Effector memory CD8-positive, alpha-beta T cell (primary cell): Measurements from ENCODE around the gene ST8SIA6.

ENCODE experiments used
- ATAC-seq: fragments of 150-1000 bp; cut with Tn5 transposase; replicated peaks from 2 replicates; pipeline ENCODE4 v1.10.0; 2021; ENCODE audit warnings: mild to moderate bottlenecking, moderate library complexity
- DNase-seq, 3 experiments: peaks; one replicate each; pipeline ENCODE4 v3.0.0; 2021
- H3K27ac Mint-ChIP-seq, 2 donors: one replicate each; pipeline ENCODE4 v1.8.0; 2022; ENCODE audit warnings: mild to moderate bottlenecking in 2 of 2, mixed read lengths in 2 of 2, moderate library complexity in 2 of 2
- H3K27me3 Mint-ChIP-seq, 2 donors: one replicate each; pipeline ENCODE4 v1.8.0; 2022; ENCODE audit warnings: mixed read lengths in 2 of 2
- H3K36me3 Mint-ChIP-seq: one replicate; pipeline ENCODE4 v1.8.0; 2022; ENCODE audit warnings: mild to moderate bottlenecking, moderate library complexity, mixed read lengths; ENCODE audit not compliant: insufficient read depth
- H3K4me1 Mint-ChIP-seq, 2 donors: one replicate each; pipeline ENCODE4 v1.8.0; 2022; ENCODE audit warnings: low read depth in 2 of 2, mixed read lengths in 2 of 2
- H3K4me3 Mint-ChIP-seq, 2 donors: one replicate each; pipeline ENCODE4 v1.8.0; 2022; ENCODE audit warnings: mild to moderate bottlenecking in 2 of 2, mixed read lengths in 2 of 2, moderate library complexity in 2 of 2
- H3K9me3 Mint-ChIP-seq, 2 donors: one replicate each; pipeline ENCODE4 v1.8.0; 2022; ENCODE audit warnings: mixed read lengths in 2 of 2

Gene ST8SIA6

GRCh38 chr10:17383801-17384555 is 70.4 kb downstream of the ST8SIA6 start:
- H3K27me3 Mint-ChIP-seq, result no peaks in the 10 kb centered on the region
- peaks cover 0 to under 1% of the 10 kb centered on the region in 2 donors for H3K4me1 Mint-ChIP-seq
- ATAC-seq (no peak), DNase-seq (no peak)
- H3K27ac Mint-ChIP-seq, result no peak overlapping the region
- no peak overlapping the region for H3K4me3 Mint-ChIP-seq
- H3K36me3 Mint-ChIP-seq, result peaks cover 5% of the 10 kb centered on the region
- no peaks in the 10 kb centered on the region for H3K9me3 Mint-ChIP-seq

DNA sequence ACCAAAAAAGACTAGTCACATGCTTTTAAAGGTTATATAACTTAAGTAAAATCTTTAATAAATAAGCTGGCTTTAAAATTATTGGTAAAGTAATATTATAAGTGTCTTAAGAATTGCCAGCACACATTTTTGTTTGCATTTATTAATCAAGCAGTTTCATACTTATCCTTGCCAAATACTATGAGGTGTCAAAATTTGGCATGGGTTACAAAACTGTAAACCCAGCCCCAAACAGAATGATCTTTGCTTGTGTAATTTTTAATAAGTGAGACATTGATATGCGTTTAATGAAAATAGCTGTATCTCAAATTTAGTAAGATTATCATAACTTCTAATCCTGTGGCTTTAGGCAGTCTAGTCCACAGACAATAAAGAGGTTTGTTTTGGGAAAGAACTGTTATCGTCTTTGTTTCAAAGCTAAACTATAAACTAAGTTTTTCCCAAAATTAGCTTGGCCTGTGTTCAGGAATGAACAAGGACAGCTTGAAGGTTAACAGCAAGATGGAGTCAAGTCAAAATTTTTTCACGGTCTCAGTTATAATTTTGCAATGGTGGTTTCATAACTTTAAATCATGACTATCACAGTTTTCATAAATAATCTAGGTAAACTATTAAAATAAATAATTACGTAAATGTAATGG is 72.8 kb downstream of the ST8SIA6 start:
- Mint-ChIP-seq H3K4me1 (no peaks in the 10 kb centered on the region), H3K9me3 (no peaks in the 10 kb centered on the region), H3K4me3 (no peak overlapping the region), H3K27ac (no peak overlapping the region), H3K27me3 (no peaks in the 10 kb centered on the region), H3K36me3 (peaks cover 5% of the 10 kb centered on the region)
- DNase-seq, result no peak
- ATAC-seq, result no peak

- no peaks in the 10 kb centered on the region for H3K9me3 Mint-ChIP-seq
- DNase-seq (no peak), ATAC-seq (no peak)
- H3K27ac Mint-ChIP-seq, result no peak overlapping the region
- no peak overlapping the region for H3K4me3 Mint-ChIP-seq
- no peaks in the 10 kb centered on the region for H3K27me3 Mint-ChIP-seq
- peaks cover 5% of the 10 kb centered on the region for H3K36me3 Mint-ChIP-seq
- H3K4me1 Mint-ChIP-seq, result no peaks in the 10 kb centered on the region
Observed at GRCh38 chr10:17380888-17381287, 73.5 kb downstream of the ST8SIA6 start.

DNA sequence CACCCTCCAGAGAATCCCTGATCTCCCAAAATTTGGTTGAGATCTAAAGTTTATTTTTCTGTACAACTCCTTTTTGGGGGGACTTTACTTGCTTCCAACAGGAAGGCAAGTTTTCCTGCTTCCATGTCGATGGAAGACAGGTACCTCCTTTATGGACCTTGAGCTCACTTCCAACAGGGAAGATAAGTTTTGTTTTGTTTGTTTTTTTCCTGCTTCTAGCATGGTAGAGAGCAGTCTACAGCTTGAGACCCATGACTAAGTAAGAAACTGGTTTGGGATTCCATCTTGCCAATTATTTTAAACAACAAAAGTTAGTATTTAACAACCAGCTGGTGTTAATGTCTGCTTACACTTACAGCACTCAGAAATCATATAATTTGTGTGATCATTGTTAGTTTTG is 74.4 kb downstream of the ST8SIA6 start:
- Mint-ChIP-seq H3K9me3 (no peaks in the 10 kb centered on the region), H3K36me3 (peaks cover 3% of the 10 kb centered on the region), H3K4me1 (no peaks in the 10 kb centered on the region), H3K27ac (no peak overlapping the region), H3K4me3 (no peak overlapping the region), H3K27me3 (no peaks in the 10 kb centered on the region)
- ATAC-seq (no peak), DNase-seq (no peak)

GRCh38 chr10:17379151-17379690 is 75.2 kb downstream of the ST8SIA6 start:
- Mint-ChIP-seq H3K27ac (no peak overlapping the region), H3K4me3 (no peak overlapping the region), H3K36me3 (peaks cover 3% of the 10 kb centered on the region), H3K9me3 (no peaks in the 10 kb centered on the region), H3K4me1 (no peaks in the 10 kb centered on the region), H3K27me3 (no peaks in the 10 kb centered on the region)
- no peak for ATAC-seq
- no peak for DNase-seq

DNA sequence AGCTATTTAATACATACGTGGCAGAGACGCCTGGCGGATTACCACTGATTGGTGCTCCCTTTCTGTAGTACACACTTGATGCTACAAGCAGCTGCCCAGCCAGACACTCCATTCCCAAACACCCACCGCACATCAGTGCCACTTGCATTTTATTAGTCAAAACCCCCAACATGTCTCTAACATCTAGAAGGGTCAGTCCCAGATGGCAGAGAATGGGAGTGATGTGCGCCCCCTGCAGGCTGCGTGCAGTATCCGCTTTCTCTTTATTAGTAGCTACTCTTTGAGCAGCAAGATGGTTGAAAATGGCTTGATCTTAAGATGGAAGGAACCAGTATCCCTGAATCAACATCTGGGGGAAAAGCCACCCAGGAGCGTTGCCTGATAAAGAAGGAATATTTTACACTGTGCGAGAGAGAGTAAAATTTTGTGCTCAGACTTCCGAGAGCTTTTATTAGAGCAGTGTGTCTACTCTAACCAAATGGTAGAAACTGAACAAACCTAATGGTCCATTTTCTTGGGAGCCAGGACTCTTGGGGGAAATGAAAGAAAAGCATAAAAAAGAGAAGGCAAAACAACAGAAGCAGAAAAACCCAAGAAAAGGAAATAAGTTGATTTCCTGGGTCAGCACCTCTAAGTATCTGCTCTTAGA is 78.3 kb downstream of the ST8SIA6 start:
- no peaks in the 10 kb centered on the region for H3K9me3 Mint-ChIP-seq
- H3K4me1 Mint-ChIP-seq, result no peaks in the 10 kb centered on the region
- peaks cover 1% of the 10 kb centered on the region for H3K36me3 Mint-ChIP-seq
- DNase-seq, result no peak
- peaks cover 0 to 5% of the 10 kb centered on the region in 2 donors for H3K27me3 Mint-ChIP-seq
- H3K4me3 Mint-ChIP-seq, result no peak overlapping the region
- H3K27ac Mint-ChIP-seq, result no peak overlapping the region
- no peak for ATAC-seq

DNA sequence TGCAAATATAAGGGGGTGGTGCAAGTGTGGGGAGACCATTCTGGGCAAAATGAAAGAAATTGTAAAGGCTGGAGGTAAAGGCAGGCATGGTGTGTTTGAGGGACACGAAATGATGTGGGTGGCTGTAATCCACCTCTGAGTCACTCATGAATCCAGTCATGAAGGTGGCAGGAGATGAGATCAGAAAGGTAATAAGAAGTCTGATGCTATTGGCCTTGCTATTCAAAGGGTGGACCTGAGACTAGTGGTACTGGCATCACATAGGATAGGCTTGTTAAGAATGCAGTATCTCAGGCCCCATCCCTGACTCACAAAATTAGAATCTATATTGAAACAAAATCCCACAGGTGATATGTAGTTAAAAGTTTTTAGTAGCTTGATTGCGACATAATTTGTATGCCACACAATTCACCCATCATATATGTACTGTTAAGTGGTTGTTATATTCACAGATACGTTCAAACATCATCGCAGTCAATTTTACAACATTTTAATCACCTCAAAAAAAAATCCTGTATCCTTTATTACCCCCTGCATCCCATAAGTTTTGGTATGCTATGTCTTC is 85.6 kb downstream of the ST8SIA6 start:
- ATAC-seq (no peak), DNase-seq (no peak)
- Mint-ChIP-seq H3K36me3 (no peaks in the 10 kb centered on the region), H3K27me3 (peaks cover 0 to 9% of the 10 kb centered on the region in 2 donors), H3K27ac (no peak overlapping the region), H3K4me3 (no peak overlapping the region), H3K9me3 (peaks cover 0 to 3% of the 10 kb centered on the region in 2 donors), H3K4me1 (no peaks in the 10 kb centered on the region)

GRCh38 chr10:17366705-17367104 is 87.7 kb downstream of the ST8SIA6 start:
- ATAC-seq, result no peak
- Mint-ChIP-seq H3K4me3 (no peak overlapping the region), H3K36me3 (no peaks in the 10 kb centered on the region), H3K27me3 (peaks cover 0 to 9% of the 10 kb centered on the region in 2 donors), H3K27ac (no peak overlapping the region), H3K4me1 (no peaks in the 10 kb centered on the region), H3K9me3 (peaks cover 0 to 3% of the 10 kb centered on the region in 2 donors)
- no peak for DNase-seq

DNA sequence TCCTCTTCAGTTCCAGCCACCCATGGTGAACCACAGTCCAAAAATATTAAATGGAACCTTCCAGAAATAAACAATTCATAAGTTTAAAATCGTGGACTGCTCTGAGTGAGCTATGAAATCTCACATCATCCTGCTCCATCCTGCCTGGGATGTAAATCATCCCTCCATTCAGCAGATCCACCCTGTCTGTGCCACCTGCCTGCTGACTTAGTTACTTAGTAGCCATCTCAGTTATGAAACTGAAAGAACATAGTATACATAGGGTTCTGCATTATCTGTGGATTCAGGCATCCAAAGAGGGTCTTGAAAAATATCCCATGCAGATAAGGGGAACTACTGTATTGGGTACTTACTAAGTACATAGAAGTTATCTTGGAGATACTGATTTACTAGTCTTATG is 89.0 kb downstream of the ST8SIA6 start:
- no peaks in the 10 kb centered on the region for H3K4me1 Mint-ChIP-seq
- H3K27ac Mint-ChIP-seq, result no peak overlapping the region
- DNase-seq (no peak), ATAC-seq (no peak)
- no peaks in the 10 kb centered on the region for H3K27me3 Mint-ChIP-seq
- H3K4me3 Mint-ChIP-seq, result no peak overlapping the region
- no peaks in the 10 kb centered on the region for H3K36me3 Mint-ChIP-seq
- H3K9me3 Mint-ChIP-seq, result peaks cover 0 to 3% of the 10 kb centered on the region in 2 donors

DNA sequence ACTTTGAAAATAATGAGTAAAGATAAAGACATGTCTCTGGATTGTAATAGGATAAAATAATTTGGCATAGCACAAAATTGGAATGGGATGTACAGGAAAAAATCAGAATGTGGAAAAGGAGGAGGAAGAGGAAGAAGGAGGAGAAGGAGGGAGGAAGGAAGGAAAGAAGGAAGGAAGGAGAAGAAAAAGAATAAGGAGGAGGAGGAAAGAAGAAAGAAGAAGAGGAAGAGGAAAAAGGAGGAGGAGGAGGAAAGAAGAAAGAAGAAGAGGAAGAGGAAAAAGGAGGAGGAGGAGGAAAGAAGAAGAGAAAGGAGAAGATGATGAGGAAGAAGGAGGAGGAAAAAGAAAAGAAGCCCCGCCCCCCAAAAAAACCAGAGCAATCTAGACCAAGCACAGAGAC is 95.9 kb downstream of the ST8SIA6 start:
- no peaks in the 10 kb centered on the region for H3K36me3 Mint-ChIP-seq
- DNase-seq (no peak), ATAC-seq (no peak)
- no peak overlapping the region for H3K4me3 Mint-ChIP-seq
- no peaks in the 10 kb centered on the region for H3K27me3 Mint-ChIP-seq
- no peak overlapping the region for H3K27ac Mint-ChIP-seq
- no peaks in the 10 kb centered on the region for H3K9me3 Mint-ChIP-seq
- peaks cover 0 to 5% of the 10 kb centered on the region in 2 donors for H3K4me1 Mint-ChIP-seq

DNA sequence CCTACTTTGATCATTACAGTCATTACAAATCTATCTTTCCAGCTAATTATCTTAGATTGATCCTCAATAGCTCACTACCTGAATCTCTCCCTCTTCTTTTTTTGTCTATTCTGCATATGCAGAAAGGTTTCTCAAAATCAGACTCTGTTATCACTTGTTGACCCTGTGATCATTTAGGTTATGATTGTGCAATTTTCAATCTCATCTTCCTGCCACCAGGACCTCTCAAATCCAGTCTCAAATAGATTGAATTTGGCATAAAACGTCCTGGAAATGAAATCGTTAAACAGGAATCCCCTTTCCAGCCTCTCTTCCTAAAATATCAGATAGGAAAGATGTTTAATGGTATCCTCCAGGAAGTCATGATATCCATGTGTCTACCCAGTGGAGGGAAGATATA is 96.6 kb downstream of the ST8SIA6 start:
- H3K27ac Mint-ChIP-seq, result no peak overlapping the region
- no peak overlapping the region for H3K4me3 Mint-ChIP-seq
- H3K36me3 Mint-ChIP-seq, result no peaks in the 10 kb centered on the region
- no peaks in the 10 kb centered on the region for H3K9me3 Mint-ChIP-seq
- peaks cover 0 to 5% of the 10 kb centered on the region in 2 donors for H3K4me1 Mint-ChIP-seq
- H3K27me3 Mint-ChIP-seq, result no peaks in the 10 kb centered on the region
- DNase-seq (no peak), ATAC-seq (no peak)

DNA sequence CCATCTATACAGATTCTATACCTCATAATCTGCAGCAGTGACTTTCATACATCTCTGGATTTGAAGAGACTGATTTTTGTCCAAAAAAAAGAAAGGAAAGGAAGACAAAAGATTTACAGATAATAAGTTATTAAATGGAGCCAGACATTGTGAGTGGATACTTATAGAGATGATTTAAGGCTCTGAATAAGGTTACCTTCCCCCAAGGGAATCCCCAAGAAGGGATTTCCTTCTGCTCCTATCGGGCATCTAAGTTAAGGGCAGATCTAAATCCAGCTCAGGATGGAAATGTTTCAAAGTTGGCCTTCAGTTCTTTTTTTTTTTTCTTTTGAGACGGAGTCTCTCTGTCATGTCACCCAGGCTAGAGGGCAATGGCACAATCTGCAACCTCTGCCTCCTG is 97.6 kb downstream of the ST8SIA6 start:
- Mint-ChIP-seq H3K27me3 (no peaks in the 10 kb centered on the region), H3K9me3 (no peaks in the 10 kb centered on the region), H3K27ac (no peak overlapping the region), H3K36me3 (no peaks in the 10 kb centered on the region), H3K4me1 (peaks cover 0 to 5% of the 10 kb centered on the region in 2 donors), H3K4me3 (no peak overlapping the region)
- DNase-seq (no peak), ATAC-seq (no peak)

- Mint-ChIP-seq H3K27ac (no peak overlapping the region), H3K4me1 (peaks cover 0 to 5% of the 10 kb centered on the region in 2 donors), H3K4me3 (no peak overlapping the region), H3K36me3 (no peaks in the 10 kb centered on the region), H3K27me3 (peaks cover 0 to 10% of the 10 kb centered on the region in 2 donors), H3K9me3 (peaks cover 0 to 2% of the 10 kb centered on the region in 2 donors)
- no peak for DNase-seq
- ATAC-seq, result no peak
Observed at GRCh38 chr10:17354781-17355180, 99.6 kb downstream of the ST8SIA6 start.
